Activated naive CD8-positive, alpha-beta T cell treated with anti-CD3 and anti-CD28 coated beads, Interleukin-2, amount 10 ng/mL, durations not matched to agents 7 days and 5 days (primary cell): Measurements from ENCODE around the gene STK10. TPM values are rescaled to one million over a fixed set of nuclear protein-coding genes. Genes with fewer than 3 reads are reported as not detected.

Source experiments
- ATAC-seq: fragments of 150-1000 bp; cut with Tn5 transposase; one replicate; pipeline ENCODE4 v1.10.0; 2021; ENCODE audit warnings: low read depth, moderate library complexity
- POLR2A ChIA-PET: fragments of 350-600 bp; sonication (Branson Sonifier 250); formaldehyde crosslinking; loops from one replicate; lab custom pipeline; 2021; ENCODE audit warnings: antibody characterized with exemption; lab: Charles Lee
- DNase-seq: peaks from one replicate; pipeline ENCODE4 v3.0.0; 2021
- H3K27ac Mint-ChIP-seq: one replicate; pipeline ENCODE4 v1.8.0; 2022; ENCODE audit warnings: mild to moderate bottlenecking, mixed read lengths
- H3K27me3 Mint-ChIP-seq: one replicate; pipeline ENCODE4 v1.8.0; 2022; ENCODE audit warnings: mild to moderate bottlenecking, moderate library complexity, mixed read lengths
- H3K36me3 Mint-ChIP-seq: one replicate; pipeline ENCODE4 v1.8.0; 2021; ENCODE audit warnings: mild to moderate bottlenecking, mixed read lengths
- H3K4me1 Mint-ChIP-seq: one replicate; pipeline ENCODE4 v1.8.0; 2021; ENCODE audit warnings: mixed read lengths
- H3K4me3 Mint-ChIP-seq: one replicate; pipeline ENCODE4 v1.8.0; 2022; ENCODE audit warnings: mild to moderate bottlenecking, moderate library complexity, mixed read lengths
- H3K9me3 Mint-ChIP-seq: one replicate; pipeline ENCODE4 v1.8.0; 2021; ENCODE audit warnings: mixed read lengths
- total RNA-seq, 2 experiments: library from RNA; stranded (reverse); gene quantifications; one replicate each; pipeline ENCODE4 v1.2.3, GENCODE V29; 2021

Gene STK10
- total RNA-seq, 2 experiments from 2014 or later = 319 to 320 TPM

- no peak for ATAC-seq
- POLR2A ChIA-PET = interaction anchor here (0.9 to 3.7 kb wide), 3 partner anchors 69 to 81 kb away, joined by 3 to 29 read pairs (median 4); no protein-coding TSS in a partner anchor
- peaks cover 39% of the 10 kb centered on the region for H3K4me1 Mint-ChIP-seq
- H3K27ac Mint-ChIP-seq = peak overlapping the region; percentile 69
- no peak overlapping the region for H3K4me3 Mint-ChIP-seq
- H3K9me3 Mint-ChIP-seq = no peaks in the 10 kb centered on the region
- no peak for DNase-seq
- H3K27me3 Mint-ChIP-seq = no peaks in the 10 kb centered on the region
- peaks cover 28% of the 10 kb centered on the region for H3K36me3 Mint-ChIP-seq
Measured at GRCh38 chr5:172104801-172105701, 83.0 kb downstream of the STK10 start.

DNA sequence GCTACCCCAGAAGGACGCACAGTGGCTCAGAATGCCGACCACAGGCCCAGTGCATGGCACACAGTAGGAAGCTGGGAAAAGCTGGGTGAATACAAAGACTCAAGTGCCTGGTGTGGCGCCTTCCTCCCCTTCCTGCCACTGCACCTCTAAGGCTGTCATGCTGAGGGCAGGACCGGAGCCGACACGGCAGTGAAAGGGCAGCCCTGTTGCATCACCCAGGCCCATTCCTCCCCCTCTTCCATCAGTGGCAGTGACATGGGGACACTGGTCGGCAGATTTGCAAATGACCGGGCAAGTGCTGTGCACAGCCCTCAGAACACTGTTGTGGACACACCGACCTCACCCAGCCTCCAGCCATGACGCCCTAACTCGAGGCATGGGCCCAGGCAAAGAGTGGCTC, 84.0 kb downstream of the STK10 start:
- Mint-ChIP-seq H3K4me3 (no peak overlapping the region), H3K36me3 (peaks cover 20% of the 10 kb centered on the region), H3K4me1 (peaks cover 30% of the 10 kb centered on the region), H3K27me3 (no peaks in the 10 kb centered on the region), H3K27ac (no peak overlapping the region), H3K9me3 (no peaks in the 10 kb centered on the region)
- ATAC-seq = no peak
- DNase-seq = no peak
- POLR2A ChIA-PET = interaction anchor here (1.3 kb wide), 1 partner anchor 82 kb away, joined by 4 read pairs; no protein-coding TSS in a partner anchor

- Mint-ChIP-seq H3K4me3 (no peak overlapping the region), H3K27me3 (no peaks in the 10 kb centered on the region), H3K36me3 (peaks cover 29% of the 10 kb centered on the region), H3K4me1 (peaks cover 30% of the 10 kb centered on the region), H3K27ac (no peak overlapping the region), H3K9me3 (no peaks in the 10 kb centered on the region)
- no peak for ATAC-seq
- POLR2A ChIA-PET = no interaction called here
- DNase-seq = no peak
Measured at GRCh38 chr5:172102913-172103626, 85.0 kb downstream of the STK10 start.

DNA sequence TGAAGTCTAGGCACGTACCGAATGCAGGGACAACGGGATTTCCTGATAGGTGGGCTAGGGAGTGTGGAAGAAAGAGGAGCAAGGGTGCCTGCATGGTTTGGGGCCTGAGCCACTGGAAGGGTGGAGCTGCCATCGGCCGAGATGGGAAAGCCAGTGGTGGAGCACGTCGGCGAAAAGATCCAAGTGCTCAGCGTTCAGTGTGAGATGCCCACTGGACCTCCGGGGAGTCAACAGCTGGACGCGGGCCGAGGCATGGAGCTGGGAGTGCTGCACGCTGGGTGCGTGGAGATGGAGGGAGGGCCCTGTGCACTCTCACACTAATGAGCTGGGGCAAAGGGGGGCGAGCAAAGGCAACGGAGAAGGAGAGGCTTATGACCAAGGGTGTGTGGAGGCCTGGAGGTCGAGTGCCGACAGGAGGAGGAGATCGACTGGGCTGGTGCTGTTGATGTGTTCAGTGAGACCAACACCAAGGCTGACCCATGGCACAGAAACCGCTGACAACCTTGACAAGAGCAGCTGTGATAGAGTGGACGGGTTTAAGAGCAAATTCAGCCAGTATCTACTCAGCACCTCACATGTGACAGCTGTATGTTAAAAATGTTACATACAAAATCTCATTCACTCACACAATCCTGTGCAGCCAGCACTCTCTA, 85.7 kb downstream of the STK10 start:
- Mint-ChIP-seq H3K27me3 (no peaks in the 10 kb centered on the region), H3K27ac (peak overlapping the region; percentile 47), H3K9me3 (no peaks in the 10 kb centered on the region), H3K4me1 (peaks cover 23% of the 10 kb centered on the region), H3K4me3 (no peak overlapping the region), H3K36me3 (peaks cover 36% of the 10 kb centered on the region)
- POLR2A ChIA-PET = interaction anchor here (1.5 kb wide), 1 partner anchor 86 kb away, joined by 5 read pairs; the partner anchor contains the start of gene STK10
- DNase-seq (no peak), ATAC-seq (no peak)

GRCh38 chr5:172101547-172102217, 86.3 kb downstream of the STK10 start:
- H3K4me1 Mint-ChIP-seq = peaks cover 16% of the 10 kb centered on the region
- H3K27me3 Mint-ChIP-seq = no peaks in the 10 kb centered on the region
- peak overlapping the region; percentile 47 for H3K27ac Mint-ChIP-seq
- H3K4me3 Mint-ChIP-seq = no peak overlapping the region
- peaks cover 34% of the 10 kb centered on the region for H3K36me3 Mint-ChIP-seq
- H3K9me3 Mint-ChIP-seq = no peaks in the 10 kb centered on the region
- ATAC-seq (no peak), DNase-seq (no peak)
- POLR2A ChIA-PET = interaction anchor here (0.7 to 1.5 kb wide), 4 partner anchors 12 to 150 kb away, joined by 4 to 5 read pairs (median 4); partner anchors contain the start of gene STK10

- no peak overlapping the region for H3K4me3 Mint-ChIP-seq
- POLR2A ChIA-PET = no interaction called here
- no peak for ATAC-seq
Measured at GRCh38 chr5:172098883-172099282, 89.1 kb downstream of the STK10 start.

GRCh38 chr5:172098046-172098445, 90.0 kb downstream of the STK10 start:
- no peak overlapping the region for H3K4me3 Mint-ChIP-seq
- no peaks in the 10 kb centered on the region for H3K27me3 Mint-ChIP-seq
- no peak for DNase-seq
- H3K4me1 Mint-ChIP-seq = peaks cover 14% of the 10 kb centered on the region
- H3K36me3 Mint-ChIP-seq = peaks cover 40% of the 10 kb centered on the region
- H3K27ac Mint-ChIP-seq = peak overlapping the region; percentile 44
- H3K9me3 Mint-ChIP-seq = no peaks in the 10 kb centered on the region
- ATAC-seq = no peak
- POLR2A ChIA-PET = no interaction called here

More at GRCh38 chr5:172098883-172099282, 89.1 kb downstream of the STK10 start:
- peak overlapping the region; percentile 14 for H3K27ac Mint-ChIP-seq
- DNase-seq = no peak
- H3K4me1 Mint-ChIP-seq = peaks cover 14% of the 10 kb centered on the region
- peaks cover 37% of the 10 kb centered on the region for H3K36me3 Mint-ChIP-seq
- H3K9me3 Mint-ChIP-seq = no peaks in the 10 kb centered on the region
- no peaks in the 10 kb centered on the region for H3K27me3 Mint-ChIP-seq

DNA sequence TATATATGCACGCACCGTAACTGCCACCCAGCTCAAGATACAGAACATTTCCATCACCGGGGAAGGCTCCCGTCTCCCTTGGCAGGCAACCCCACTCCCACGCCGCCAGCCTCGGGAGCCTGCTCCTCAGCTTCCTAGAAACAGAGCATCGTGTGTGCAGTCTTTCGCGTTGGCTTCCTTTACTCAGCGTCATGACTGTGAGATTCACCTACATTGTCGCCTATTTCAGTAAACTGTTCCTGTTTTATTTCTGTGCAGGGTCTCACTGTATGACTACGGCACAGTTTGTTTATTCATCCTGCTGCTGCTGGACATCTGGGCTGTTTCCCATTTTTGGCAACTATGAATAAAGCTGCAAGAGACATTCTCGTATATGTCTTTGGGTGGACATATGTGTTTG, 90.7 kb downstream of the STK10 start:
- H3K27ac Mint-ChIP-seq = no peak overlapping the region
- ATAC-seq = no peak
- POLR2A ChIA-PET = no interaction called here

DNA sequence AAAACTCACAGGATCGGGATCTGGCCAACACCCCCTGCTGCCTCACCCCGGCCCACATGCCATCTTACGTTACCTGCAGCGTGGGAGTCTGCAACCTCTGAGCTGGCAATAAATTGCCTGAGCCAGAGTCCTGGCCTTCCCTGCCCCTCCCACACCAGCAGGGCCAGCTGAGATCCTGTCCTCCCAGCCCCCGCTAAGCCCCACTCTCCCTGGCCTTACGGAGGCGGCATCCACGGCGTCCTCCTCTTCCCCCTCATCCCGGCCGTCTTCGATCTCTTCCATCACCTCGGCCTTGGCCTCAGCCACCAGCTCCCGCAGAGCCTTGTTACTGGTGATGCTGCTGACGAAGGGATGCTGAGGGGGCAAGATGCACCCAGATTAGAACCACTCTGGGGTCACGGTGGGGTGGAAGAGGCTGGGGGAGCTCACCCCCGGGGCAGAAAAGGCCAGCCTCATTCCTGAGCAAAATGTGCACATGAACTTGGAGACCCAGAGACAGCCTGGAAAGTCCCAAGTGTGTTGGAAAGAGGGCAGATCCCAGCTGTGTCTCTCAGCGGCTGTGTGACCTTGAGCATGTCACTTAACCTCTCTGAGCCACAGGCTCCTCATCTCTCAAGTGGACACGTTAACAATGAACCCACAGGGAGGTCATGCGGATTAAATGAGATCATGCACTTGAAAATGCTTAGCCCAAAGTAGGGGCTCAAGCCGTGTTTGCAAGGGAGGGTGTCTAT, 91.7 kb downstream of the STK10 start:
- Mint-ChIP-seq H3K9me3 (no peaks in the 10 kb centered on the region), H3K4me3 (no peak overlapping the region), H3K27me3 (no peaks in the 10 kb centered on the region), H3K36me3 (peaks cover 32% of the 10 kb centered on the region), H3K4me1 (peaks cover 9% of the 10 kb centered on the region), H3K27ac (no peak overlapping the region)
- ATAC-seq = no peak
- POLR2A ChIA-PET = no interaction called here
- no peak for DNase-seq

More for the DNA sequence above, 90.7 kb downstream of the STK10 start:
- no peaks in the 10 kb centered on the region for H3K9me3 Mint-ChIP-seq
- no peak overlapping the region for H3K4me3 Mint-ChIP-seq
- H3K4me1 Mint-ChIP-seq = peaks cover 13% of the 10 kb centered on the region
- no peak for DNase-seq
- peaks cover 40% of the 10 kb centered on the region for H3K36me3 Mint-ChIP-seq
- H3K27me3 Mint-ChIP-seq = no peaks in the 10 kb centered on the region

DNA sequence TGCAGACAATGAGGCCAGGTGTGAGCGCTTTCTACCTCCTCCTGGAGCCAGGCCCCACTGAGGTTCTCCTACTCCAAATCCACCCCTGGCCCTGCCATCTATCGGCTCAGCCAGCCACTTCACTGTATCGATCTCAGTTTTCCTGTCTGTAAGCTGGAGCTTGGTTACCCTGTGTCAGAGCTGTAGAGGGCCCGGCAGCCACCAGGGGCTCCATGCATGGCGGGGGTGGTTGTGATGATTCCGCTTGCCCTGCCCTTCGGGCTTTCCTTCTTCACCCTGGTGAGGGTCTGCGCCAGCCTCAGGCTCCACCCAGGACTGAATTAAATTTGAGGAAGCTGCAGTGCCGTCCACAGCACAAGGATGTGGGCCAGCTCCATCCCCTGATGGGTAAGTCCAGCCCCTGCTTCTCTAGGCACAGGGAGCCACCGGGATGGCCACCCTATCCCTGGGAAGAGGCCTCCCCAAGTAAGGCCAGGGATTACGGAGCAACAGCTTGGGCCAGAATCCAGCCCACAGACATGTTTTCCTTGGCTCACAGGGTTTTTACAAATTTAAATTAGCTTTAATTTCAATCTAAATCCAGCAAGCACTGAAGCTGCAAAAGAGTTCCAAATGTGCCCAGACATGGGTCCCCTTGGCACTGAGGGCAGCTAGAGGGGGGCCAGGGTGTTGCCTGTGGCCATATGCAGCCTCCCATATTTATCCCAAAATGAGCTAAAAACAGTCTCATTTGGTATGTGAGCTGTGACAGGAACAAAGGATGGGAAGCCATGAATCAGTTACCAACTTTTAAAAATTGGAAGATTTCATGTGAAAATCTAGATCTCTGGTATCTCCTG, 92.4 kb downstream of the STK10 start:
- Mint-ChIP-seq H3K4me3 (no peak overlapping the region), H3K27me3 (no peaks in the 10 kb centered on the region), H3K9me3 (no peaks in the 10 kb centered on the region), H3K4me1 (peaks cover 9% of the 10 kb centered on the region), H3K36me3 (peaks cover 37% of the 10 kb centered on the region), H3K27ac (peak overlapping the region; percentile 40)
- POLR2A ChIA-PET = no interaction called here
- ATAC-seq = no peak
- no peak for DNase-seq

- ATAC-seq (no peak), DNase-seq (no peak)
- H3K27me3 Mint-ChIP-seq = no peaks in the 10 kb centered on the region
- H3K4me3 Mint-ChIP-seq = no peak overlapping the region
- POLR2A ChIA-PET = no interaction called here
- no peak overlapping the region for H3K27ac Mint-ChIP-seq
- peaks cover 10% of the 10 kb centered on the region for H3K4me1 Mint-ChIP-seq
- H3K9me3 Mint-ChIP-seq = no peaks in the 10 kb centered on the region
- peaks cover 50% of the 10 kb centered on the region for H3K36me3 Mint-ChIP-seq
Measured at GRCh38 chr5:172093965-172094364, 94.1 kb downstream of the STK10 start.
